HG03378 (cell line): ENCODE data around the gene PI4KB.
"Not testable (repeated sequence)": the region's sequence is repeated elsewhere in the genome, so short reads cannot be mapped to it uniquely, and the experiment has no call there.

ENCODE experiments used
- ATAC-seq: cut with Tn5 transposase; IDR thresholded peaks from one replicate; pipeline ENCODE4 v1.9.1; 2021; ENCODE audit warnings: mild to moderate bottlenecking, moderate library complexity; ENCODE audit not compliant: unreplicated experiment

The PI4KB gene

GRCh38 chr1:151281969-151282882 lies 45.0 kb downstream of the PI4KB start, which contains the start of gene ZNF687:
ZNF687 (plus strand) TSS chr1:151282299; CDS start chr1:151286292, 3,993 bp downstream.
- peak; percentile 77 for ATAC-seq

- ATAC-seq: peak; percentile 40
Measured at GRCh38 chr1:151281225-151281968, 45.8 kb downstream of the PI4KB start.

DNA sequence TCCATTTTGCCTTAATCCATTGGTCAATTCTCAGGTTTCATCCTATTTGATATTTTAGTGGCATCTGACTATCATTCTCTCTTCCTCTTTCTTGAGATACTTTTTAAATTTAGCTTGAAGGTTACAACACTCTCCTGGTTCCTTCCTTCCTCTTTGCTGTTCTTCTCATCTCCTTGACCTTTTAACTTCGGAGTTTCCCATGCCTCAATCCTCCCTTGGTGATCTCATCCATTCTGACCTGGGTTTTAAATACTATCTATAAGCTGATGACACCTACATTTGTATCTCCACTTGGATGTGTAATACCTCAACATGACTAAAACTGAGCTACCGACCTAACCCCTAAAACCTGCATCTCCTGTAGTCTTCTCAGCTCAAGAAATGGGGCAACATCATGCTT lies 50.0 kb downstream of the PI4KB start:
- no peak for ATAC-seq

GRCh38 chr1:151275341-151275740 lies 51.9 kb downstream of the PI4KB start:
- not testable (repeated sequence) for ATAC-seq

- ATAC-seq: no peak
Measured at GRCh38 chr1:151273924-151274466, 53.2 kb downstream of the PI4KB start.

- ATAC-seq: no peak
Measured at GRCh38 chr1:151267760-151268159, 59.5 kb downstream of the PI4KB start.

- ATAC-seq: no peak
Measured at GRCh38 chr1:151266821-151267220, 60.4 kb downstream of the PI4KB start.

GRCh38 chr1:151266315-151266714 lies 60.9 kb downstream of the PI4KB start:
- no peak for ATAC-seq

DNA sequence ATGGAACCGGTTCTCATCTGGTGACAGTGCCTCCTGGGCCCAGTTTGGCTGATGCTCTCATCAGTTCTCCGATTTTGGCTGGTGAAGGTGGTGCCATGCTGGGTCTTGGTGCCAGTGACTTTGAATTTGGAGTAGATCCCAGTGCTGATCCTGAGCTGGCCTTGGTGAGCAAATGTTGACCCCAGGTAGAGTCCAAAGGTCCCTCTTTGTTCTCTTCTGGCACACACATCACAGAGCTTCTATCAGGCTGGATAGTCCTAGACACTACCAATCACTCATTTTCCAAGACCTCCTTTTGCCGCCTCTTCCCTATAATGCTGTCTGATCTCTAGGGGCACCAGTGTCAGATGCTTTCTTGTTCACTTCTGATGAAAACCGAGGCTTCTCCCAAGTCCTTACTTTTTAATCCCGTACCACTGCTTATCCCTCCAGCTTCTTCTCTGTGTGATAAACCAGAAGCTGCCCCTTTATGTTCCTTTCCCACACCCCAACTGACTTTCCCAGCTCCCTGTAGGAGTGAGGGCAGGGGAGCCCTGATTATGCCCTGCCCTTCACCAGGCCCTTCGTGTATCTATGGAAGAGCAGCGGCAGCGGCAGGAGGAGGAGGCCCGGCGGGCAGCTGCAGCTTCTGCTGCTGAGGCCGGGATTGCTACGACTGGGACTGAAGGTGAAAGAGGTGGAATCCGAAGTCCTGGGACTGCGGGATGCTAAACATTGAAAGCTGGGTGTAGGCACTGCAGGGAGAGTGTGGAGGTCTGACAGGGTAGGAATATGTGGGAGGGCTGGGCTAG lies 61.6 kb downstream of the PI4KB start:
- ATAC-seq: no peak

GRCh38 chr1:151259351-151259750 lies 67.9 kb downstream of the PI4KB start:
- ATAC-seq: no peak

DNA sequence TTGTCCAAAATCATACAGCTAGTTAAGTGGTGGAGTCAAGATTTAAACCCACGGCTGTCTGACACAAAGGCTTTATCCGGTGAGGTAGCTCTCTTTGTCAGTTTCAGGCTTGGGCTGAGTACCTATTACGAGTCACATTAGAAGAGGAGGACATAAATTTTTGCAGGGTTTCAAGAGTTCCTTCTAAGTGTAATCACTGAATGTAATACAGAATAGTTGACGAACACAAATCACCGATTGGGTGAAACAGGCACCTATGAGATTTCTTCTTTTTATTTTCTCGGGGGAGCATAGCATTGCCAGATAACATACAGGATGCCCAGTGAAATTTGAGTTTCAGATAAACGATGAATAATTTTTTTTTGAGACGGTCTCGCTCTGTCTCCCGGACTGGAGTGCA lies 71.8 kb downstream of the PI4KB start:
- ATAC-seq: no peak

DNA sequence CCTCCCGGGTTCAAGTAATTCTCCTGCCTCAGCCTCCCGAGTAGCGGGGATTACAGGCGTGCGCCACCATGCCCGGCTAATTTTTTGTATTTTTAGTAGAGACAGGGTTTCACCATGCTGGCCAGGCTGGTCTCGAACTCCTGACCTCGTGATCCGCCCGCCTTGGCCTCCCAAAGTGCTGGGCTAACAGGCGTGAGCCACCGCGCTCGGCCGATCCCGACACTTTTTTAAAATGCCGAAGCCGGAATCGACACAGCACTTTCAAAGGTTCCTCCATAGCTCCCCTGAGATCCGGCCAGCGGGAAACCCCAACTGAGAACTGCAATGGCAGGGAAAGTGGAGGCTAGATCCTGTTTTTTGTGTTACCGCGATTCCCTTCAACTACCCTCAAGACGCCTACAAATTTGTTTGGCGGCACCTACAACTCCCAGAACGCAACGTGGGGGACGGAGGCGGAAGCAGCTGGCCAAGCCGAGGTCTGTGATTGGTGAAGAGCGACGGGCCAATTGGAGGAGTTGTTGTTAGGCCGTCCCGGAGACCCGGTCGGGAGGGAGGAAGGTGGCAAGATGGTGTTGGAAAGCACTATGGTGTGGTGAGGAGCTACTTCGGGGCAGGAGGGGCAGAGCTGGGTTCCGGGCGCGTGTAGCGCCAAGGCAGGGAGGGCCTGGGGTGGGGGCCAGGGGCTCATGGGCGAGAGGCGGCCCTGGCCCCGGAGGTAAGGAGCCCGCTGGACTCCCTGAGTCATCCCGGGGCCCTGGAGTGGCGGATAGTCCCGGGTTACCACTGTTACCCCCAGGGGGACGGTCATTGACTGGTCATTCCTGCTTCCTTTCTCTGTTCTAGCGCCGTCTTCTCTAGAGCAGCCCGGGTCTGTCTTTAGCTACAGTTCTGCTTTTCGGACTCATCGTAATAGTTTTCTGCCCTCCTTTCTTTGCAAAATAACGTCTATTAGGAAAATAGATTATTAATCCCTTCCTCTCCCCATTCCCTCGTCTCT lies 72.7 kb downstream of the PI4KB start, which contains the start of gene PSMD4:
PSMD4 (plus strand) TSS at position 518 of the 997 bp plus-strand sequence; CDS start at position 567, 49 bp downstream.
- peak; percentile 82 for ATAC-seq

DNA sequence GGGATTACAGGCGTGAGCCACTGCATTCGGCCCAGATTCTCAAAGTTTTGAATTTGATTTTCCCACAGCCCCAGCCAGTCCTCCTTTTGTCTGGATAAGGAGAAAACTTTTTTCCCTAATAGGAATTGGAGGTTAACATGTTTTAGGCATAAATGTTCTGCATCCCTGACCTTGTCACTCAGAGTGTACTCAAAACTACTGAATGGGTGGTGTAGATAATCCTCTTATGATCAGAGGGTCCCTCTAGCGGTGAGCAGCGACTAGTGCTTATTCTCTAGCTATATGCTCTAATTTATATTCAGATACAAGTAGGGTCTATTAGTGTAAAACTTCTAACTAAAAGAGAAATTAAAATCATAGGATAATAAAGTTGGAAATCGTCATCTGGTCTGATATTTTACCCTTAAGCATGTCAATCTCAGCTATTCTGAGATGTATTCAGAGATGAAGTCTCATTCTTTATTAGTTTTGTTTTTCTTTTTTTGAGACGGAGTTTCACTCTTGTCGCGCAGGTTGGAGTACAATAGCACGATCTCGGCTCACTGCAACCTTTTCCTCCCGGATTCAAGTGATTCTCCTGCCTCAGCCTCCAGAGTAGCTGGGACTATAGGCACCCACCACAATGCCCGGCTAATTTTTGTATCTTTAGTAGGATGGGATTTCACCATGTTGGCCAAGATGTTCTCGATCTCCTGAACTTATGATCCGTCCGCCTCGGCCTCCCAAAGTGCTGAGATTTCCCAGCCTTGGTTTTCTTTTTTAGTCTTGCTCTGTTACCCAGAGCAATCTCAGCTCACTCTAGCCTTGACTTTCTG lies 75.4 kb downstream of the PI4KB start:
- ATAC-seq: no peak

DNA sequence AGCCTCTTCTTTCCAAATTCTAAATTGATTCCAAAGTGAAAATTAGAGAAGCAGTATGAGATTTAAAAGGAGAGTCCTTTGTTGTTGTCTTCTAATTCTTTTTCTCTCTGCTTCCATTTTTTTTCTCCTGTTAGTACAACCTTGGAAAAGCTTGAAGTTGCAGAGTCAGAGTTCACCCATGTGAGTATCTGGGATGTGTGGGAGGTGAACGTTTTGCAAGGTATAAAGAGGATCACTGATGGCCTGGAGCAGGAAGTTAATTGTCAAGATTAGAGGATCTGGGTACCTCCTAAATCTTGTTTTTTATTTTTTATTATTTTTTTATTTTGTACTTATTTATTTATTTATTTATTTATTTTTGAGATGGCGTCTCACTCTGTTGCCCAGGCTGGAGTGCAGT lies 80.4 kb downstream of the PI4KB start:
- no peak for ATAC-seq

DNA sequence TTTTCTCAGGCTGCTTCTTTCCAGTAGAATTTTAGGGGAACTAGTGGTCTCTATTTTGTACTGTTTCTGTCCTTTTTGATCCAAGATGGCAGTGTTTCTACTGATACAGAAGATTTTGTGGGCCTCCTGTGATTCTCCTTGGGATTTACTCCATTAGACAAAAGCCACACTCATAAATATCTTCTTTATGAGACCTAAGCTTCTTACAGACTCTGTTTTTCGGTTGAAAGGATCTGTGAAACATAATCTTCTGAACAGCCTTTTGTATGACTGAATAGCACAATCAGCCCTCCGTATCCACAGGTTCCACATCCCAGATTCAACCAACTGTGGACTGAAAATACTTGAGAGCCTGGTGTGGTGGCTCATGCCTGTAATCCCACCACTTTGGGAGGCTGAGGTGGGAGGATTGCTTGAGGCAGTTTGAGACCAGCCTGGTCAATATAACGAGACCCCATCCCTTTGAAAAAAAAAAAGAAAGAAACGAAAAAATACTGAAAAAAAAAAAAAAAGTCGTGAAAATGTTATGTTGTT lies 83.5 kb downstream of the PI4KB start:
- no peak for ATAC-seq

GRCh38 chr1:151242442-151242841 lies 84.8 kb downstream of the PI4KB start:
- no peak for ATAC-seq
